SK-N-MC (cell line): ENCODE results near the gene CRK.

Experiments used
- DNase-seq: peaks from one replicate; pipeline ENCODE4 v3.0.0-alpha.2; 2011; ENCODE audit warnings: low read depth, low spot score
- H3K27ac ChIP-seq: fragments of 200-600 bp; sonication (generic); 2 replicates; pipeline ENCODE4 v1.5.1; 2016; ENCODE audit warnings: mixed run types
- H3K36me3 ChIP-seq: fragments of 200-600 bp; sonication (generic); 2 replicates; pipeline ENCODE4 v1.6.1; 2017; ENCODE audit warnings: antibody characterized with exemption, low read length, mixed read lengths; ENCODE audit not compliant: insufficient read depth
- H3K4me3 ChIP-seq: fragments of 200-600 bp; sonication (generic); 2 replicates; pipeline ENCODE4 v1.5.1; 2016
- H3K9ac ChIP-seq: fragments of 200-600 bp; sonication (generic); 2 replicates; pipeline ENCODE4 v1.8.0; 2017; ENCODE audit warnings: mixed run types, mixed read lengths; ENCODE audit not compliant: insufficient read length
- H3K9me3 ChIP-seq: fragments of 200-600 bp; sonication (generic); 2 replicates; pipeline ENCODE4 v1.6.1; 2017; ENCODE audit warnings: low read depth, mild to moderate bottlenecking, antibody characterized with exemption, low read length, moderate library complexity, mixed read lengths
- EZH2 ChIP-seq: fragments of 200-600 bp; sonication (generic); IDR thresholded peaks from one replicate; pipeline ENCODE4 v1.6.1; 2017; ENCODE audit warnings: antibody characterized with exemption
- FOXP2 ChIP-seq: optimal IDR thresholded peaks from 2 replicates; pipeline ENCODE3; 2011; ENCODE audit warnings: mild to moderate bottlenecking, moderate library complexity; ENCODE audit not compliant: insufficient read depth; ENCODE audit errors: extremely low read length, control extremely low read depth
- POLR2AphosphoS5 ChIP-seq: IDR thresholded peaks from 2 replicates; pipeline ENCODE4 v1.6.1; 2012; ENCODE audit warnings: mild to moderate bottlenecking, low read depth, low read length, borderline replicate concordance

CRK gene

GRCh38 chr17:1480747-1481465 is 24.9 kb upstream of the CRK start:
- H3K36me3 ChIP-seq, result peaks cover 55% of the 10 kb centered on the region; the same call in 1 of the 2 replicates
- no peak overlapping the region for H3K4me3 ChIP-seq
- H3K9me3 ChIP-seq, result no peaks in the 10 kb centered on the region
- no peak for DNase-seq
- H3K9ac ChIP-seq, result no peak overlapping the region
- no peak overlapping the region for H3K27ac ChIP-seq
- TF ChIP-seq POLR2AphosphoS5 (no peak), FOXP2 (no peak), EZH2 (no peak)

GRCh38 chr17:1478418-1478817 is 22.4 kb upstream of the CRK start:
- H3K36me3 ChIP-seq, result peaks cover 56% of the 10 kb centered on the region; the same call in 1 of the 2 replicates
- DNase-seq, result no peak
- H3K27ac ChIP-seq, result no peak overlapping the region
- no peak for TF ChIP-seq POLR2AphosphoS5
- TF ChIP-seq FOXP2, result no peak
- no peak for TF ChIP-seq EZH2
- H3K4me3 ChIP-seq, result no peak overlapping the region
- H3K9me3 ChIP-seq, result no peaks in the 10 kb centered on the region
- H3K9ac ChIP-seq, result no peak overlapping the region

GRCh38 chr17:1475321-1475854 is 19.4 kb upstream of the CRK start:
- no peak for DNase-seq
- Histone ChIP-seq H3K9me3 (no peaks in the 10 kb centered on the region), H3K36me3 (peaks cover 54% of the 10 kb centered on the region; the same call in 1 of the 2 replicates), H3K4me3 (no peak overlapping the region), H3K9ac (no peak overlapping the region), H3K27ac (no peak overlapping the region)
- TF ChIP-seq EZH2 (no peak), POLR2AphosphoS5 (no peak), FOXP2 (no peak)

GRCh38 chr17:1474402-1475189 is 18.6 kb upstream of the CRK start:
- no peak for DNase-seq
- H3K9me3 ChIP-seq, result no peaks in the 10 kb centered on the region
- no peak overlapping the region for H3K4me3 ChIP-seq
- H3K27ac ChIP-seq, result no peak overlapping the region
- TF ChIP-seq EZH2 (no peak), POLR2AphosphoS5 (no peak)
- peaks cover 57% of the 10 kb centered on the region; the same call in 1 of the 2 replicates for H3K36me3 ChIP-seq
- no peak overlapping the region for H3K9ac ChIP-seq

GRCh38 chr17:1473841-1474240 is 17.8 kb upstream of the CRK start:
- no peak for TF ChIP-seq FOXP2
- no peak for TF ChIP-seq EZH2
- no peak for TF ChIP-seq POLR2AphosphoS5
- Histone ChIP-seq H3K36me3 (peaks cover 63% of the 10 kb centered on the region; the same call in 1 of the 2 replicates), H3K27ac (no peak overlapping the region), H3K9ac (no peak overlapping the region), H3K9me3 (no peaks in the 10 kb centered on the region), H3K4me3 (no peak overlapping the region)
- DNase-seq, result no peak

GRCh38 chr17:1473170-1473569 is 17.1 kb upstream of the CRK start:
- Histone ChIP-seq H3K36me3 (peaks cover 64% of the 10 kb centered on the region; the same call in 1 of the 2 replicates), H3K4me3 (no peak overlapping the region), H3K9me3 (no peaks in the 10 kb centered on the region), H3K9ac (no peak overlapping the region), H3K27ac (no peak overlapping the region)
- TF ChIP-seq FOXP2 (no peak), POLR2AphosphoS5 (no peak), EZH2 (no peak)
- DNase-seq, result no peak

- H3K9me3 ChIP-seq, result no peaks in the 10 kb centered on the region
- H3K36me3 ChIP-seq, result peaks cover 61% of the 10 kb centered on the region; the same call in 1 of the 2 replicates
- no peak overlapping the region for H3K9ac ChIP-seq
- H3K27ac ChIP-seq, result no peak overlapping the region
- no peak for TF ChIP-seq FOXP2
- no peak for TF ChIP-seq POLR2AphosphoS5
- no peak for TF ChIP-seq EZH2
- no peak overlapping the region for H3K4me3 ChIP-seq
- no peak for DNase-seq
These were observed 16.1 kb upstream of the CRK start for GRCh38 chr17:1471911-1472821.

- Histone ChIP-seq H3K4me3 (no peak overlapping the region), H3K9ac (no peak overlapping the region), H3K9me3 (no peaks in the 10 kb centered on the region), H3K36me3 (peaks cover 63% of the 10 kb centered on the region; the same call in 1 of the 2 replicates), H3K27ac (no peak overlapping the region)
- TF ChIP-seq FOXP2, result no peak
- no peak for TF ChIP-seq POLR2AphosphoS5
- TF ChIP-seq EZH2, result no peak
- DNase-seq, result no peak
These were observed 15.5 kb upstream of the CRK start for GRCh38 chr17:1471490-1471889.
